SU-DHL-6 (cell line): ENCODE data around the gene HS6ST1.

ENCODE experiments used
- CTCF ChIP-seq: fragments of 200-600 bp; sonication (generic); IDR thresholded peaks from one replicate; pipeline ENCODE4 v1.5.1; 2017; ENCODE audit warnings: antibody characterized with exemption, mild to moderate bottlenecking, low read length, moderate library complexity; ENCODE audit not compliant: insufficient read depth, poor library complexity, severe bottlenecking
- EZH2phosphoT487 ChIP-seq: fragments of 200-600 bp; sonication (generic), shearing (Covaris generic); conservative IDR thresholded peaks from 2 replicates; pipeline ENCODE4 v1.6.1; 2018; ENCODE audit warnings: mild to moderate bottlenecking, antibody characterized with exemption, low read length, moderate library complexity, mixed read lengths

- TF ChIP-seq CTCF (no peak), EZH2phosphoT487 (no peak)
Measured at GRCh38 chr2:128309280-128310093, 9.2 kb downstream of the HS6ST1 start.
